Right lobe of liver (tissue), 6 donors: Measurements from ENCODE around the gene ZNF470. TPM values are rescaled to one million over a fixed set of nuclear protein-coding genes. Genes with fewer than 3 reads are reported as not detected.
A peak's percentile ranks its signal among the peaks of the same experiment; 100 is the strongest.

Experiments
- ATAC-seq, 4 donors: fragments of 200-7000 bp; cut with Tn5 transposase; one replicate each; pipeline ENCODE4 v1.9.1; 2020; ENCODE audit warnings: mild to moderate bottlenecking in 4 of 4, moderate library complexity in 4 of 4
- DNase-seq, 3 donors: peaks; one replicate each; pipeline ENCODE4 v3.0.0-alpha.2; 2020
- H3K27ac ChIP-seq, 3 donors: fragments of 200-600 bp; one replicate each; pipeline ENCODE4 v1.8.0; 2022
- H3K27me3 ChIP-seq, 2 donors: fragments of 200-600 bp; one replicate each; pipeline ENCODE4 v1.8.0; 2022
- H3K36me3 ChIP-seq, 4 donors: fragments of 200-600 bp; sonication (generic) in 1 of 4; one replicate each; pipeline versions ENCODE4 v1.5.1 to v1.8.0; 2017 to 2022; ENCODE audit warnings: control low read depth in 1 of 4
- H3K4me1 ChIP-seq, 4 donors: fragments of 200-600 bp; sonication (generic) in 1 of 4; one replicate each; pipeline versions ENCODE4 v1.5.1 to v1.8.0; 2017 to 2022; ENCODE audit warnings: control low read depth in 1 of 4
- H3K4me3 ChIP-seq, 3 donors: fragments of 200-600 bp; one replicate each; pipeline ENCODE4 v1.8.0; 2022
- H3K9me3 ChIP-seq, 4 donors: fragments of 200-600 bp; sonication (generic) in 1 of 4; one replicate each; pipeline versions ENCODE4 v1.5.1 to v1.8.0; 2017 to 2022; ENCODE audit warnings: control low read depth in 1 of 4
- POLR2A ChIP-seq: fragments of 450-650 bp; IDR thresholded peaks from one replicate; pipeline ENCODE4 v1.6.1; 2017; ENCODE audit warnings: antibody characterized with exemption, mild to moderate bottlenecking
- WGBS: methylation state at CpG from one replicate; pipeline ENCODE4 v1.1.6; 2018; ENCODE audit warnings: low coverage, low lambda C conversion rate; ENCODE audit not compliant: insufficient coverage; ENCODE audit errors: missing lambda C conversion rate; 5-methylcytosine and 5-hydroxymethylcytosine counted together
- intact Hi-C, 2 donors: fragments of 100-400 bp; cut with DNase I; formaldehyde crosslinking; loops; one replicate each; pipeline versions ENCODE4 v1.11.2 to v1.14.1; 2022
- long read RNA-seq: library from polyadenylated mRNA; unstranded; transcript quantifications from one replicate; pipeline ENCODE4 v2.0.0, GENCODE V29; 2019
- total RNA-seq, 6 experiments: library from RNA; depleted of rRNA in 2 of 6; stranded (reverse); fragments of >200 nt in 2 of 6; fragmentation: NEBNext Ultra II Directional in 3 of 6; extraction: Animal tissue kit (Norgen Biotek cat#: 25700) in 3 of 6; gene quantifications; one replicate each; pipeline versions ENCODE4 v1.1.0 to v1.2.4, GENCODE V29; 2016 to 2023
- TF ChIP-seq, protein P1 (sequence below), 4 donors: fragments of 200-600 bp in 3 of 4; fragments of 450-650 bp in 1 of 4; IDR thresholded peaks; one replicate each; pipeline versions ENCODE4 v1.5.1 to v1.8.0; 2016 to 2022; ENCODE audit warnings: antibody characterized with exemption in 4 of 4, mild to moderate bottlenecking in 2 of 4
- donor health status: DM: no; HTN: yes; CAD: no.
- donor health status: DM: no; HTN: no; CAD: no.
- donor health status: DM: no; HTN: no; CAD: no.
- donor health status: DM: no; HTN: yes; CAD: no.
- donor health status: DM: no; HTN: yes; CAD: no.

ZNF470 gene
- total RNA-seq, result 1 to 10 TPM; 1.2 to 5.7 (median 2.9) TPM
- long read RNA-seq, result 0 reads

DNA sequence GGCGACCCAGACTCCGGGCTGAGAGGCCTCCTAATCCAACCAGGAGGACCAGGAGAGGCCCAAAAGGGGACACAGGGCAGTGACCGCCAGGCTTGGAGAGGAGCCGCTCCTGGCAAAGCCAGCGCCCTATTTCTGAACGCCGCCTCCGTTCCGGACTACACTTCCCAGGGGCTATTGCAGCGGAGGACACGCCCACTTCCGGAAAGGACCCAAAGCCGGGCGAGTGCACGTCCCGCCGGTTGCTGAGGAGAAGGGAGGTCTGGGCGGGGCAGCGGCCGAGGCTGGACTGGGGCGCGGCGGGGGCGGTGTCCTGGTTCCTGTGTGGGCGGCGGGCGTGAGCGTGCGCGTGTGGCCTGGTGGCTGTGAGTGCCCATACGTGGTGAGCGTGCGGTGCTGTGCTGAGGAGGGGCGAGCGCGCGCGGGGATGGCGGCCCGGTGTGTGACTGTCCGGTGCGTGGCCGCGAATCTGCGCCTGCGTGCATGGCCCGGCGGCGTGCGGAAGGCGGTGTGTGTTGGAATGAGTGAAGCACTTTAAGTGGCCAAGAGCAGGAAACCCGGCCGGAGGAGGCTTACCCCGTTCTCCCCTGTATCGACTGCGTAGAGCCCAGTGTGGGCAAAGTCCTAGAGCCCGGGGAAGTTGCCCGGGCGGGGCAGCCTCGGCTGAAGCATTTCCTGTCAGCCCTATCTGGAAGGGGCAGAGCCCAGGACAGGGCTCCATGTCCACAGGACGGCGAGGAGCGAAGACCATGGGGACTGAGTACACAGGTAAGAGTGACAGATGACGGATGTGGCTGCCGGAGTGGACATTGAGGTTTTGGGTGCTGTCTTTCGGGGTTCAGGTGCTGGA is at the start of gene ZNF470:
ZNF470 (plus strand) TSS at position 195 of the 847 bp plus-strand sequence. CDS start 2,844 bp downstream, outside the sequence.
- peak; percentile 99 for ATAC-seq
- Histone ChIP-seq H3K4me3 (peak within 1 kb of the TSS; percentile 92 to 95 (median 95)), H3K9me3 (peaks cover 0 to 57% (median 8%) of the 10 kb centered on the region in 4 donors), H3K27ac (peak within 1 kb of the TSS; percentile 17 to 59 (median 56)), H3K27me3 (no peaks in the 10 kb centered on the region), H3K4me1 (peaks cover 0 to 8% (median 0%) of the 10 kb centered on the region in 4 donors), H3K36me3 (peaks cover 0 to 24% (median 6%) of the 10 kb centered on the region in 4 donors)
- TF ChIP-seq POLR2A, result peak; percentile 59
- TF ChIP-seq, protein P1, sequence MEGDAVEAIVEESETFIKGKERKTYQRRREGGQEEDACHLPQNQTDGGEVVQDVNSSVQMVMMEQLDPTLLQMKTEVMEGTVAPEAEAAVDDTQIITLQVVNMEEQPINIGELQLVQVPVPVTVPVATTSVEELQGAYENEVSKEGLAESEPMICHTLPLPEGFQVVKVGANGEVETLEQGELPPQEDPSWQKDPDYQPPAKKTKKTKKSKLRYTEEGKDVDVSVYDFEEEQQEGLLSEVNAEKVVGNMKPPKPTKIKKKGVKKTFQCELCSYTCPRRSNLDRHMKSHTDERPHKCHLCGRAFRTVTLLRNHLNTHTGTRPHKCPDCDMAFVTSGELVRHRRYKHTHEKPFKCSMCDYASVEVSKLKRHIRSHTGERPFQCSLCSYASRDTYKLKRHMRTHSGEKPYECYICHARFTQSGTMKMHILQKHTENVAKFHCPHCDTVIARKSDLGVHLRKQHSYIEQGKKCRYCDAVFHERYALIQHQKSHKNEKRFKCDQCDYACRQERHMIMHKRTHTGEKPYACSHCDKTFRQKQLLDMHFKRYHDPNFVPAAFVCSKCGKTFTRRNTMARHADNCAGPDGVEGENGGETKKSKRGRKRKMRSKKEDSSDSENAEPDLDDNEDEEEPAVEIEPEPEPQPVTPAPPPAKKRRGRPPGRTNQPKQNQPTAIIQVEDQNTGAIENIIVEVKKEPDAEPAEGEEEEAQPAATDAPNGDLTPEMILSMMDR (IDR thresholded peaks at IDR 0.05), result no peak
- intact Hi-C loops, result no loop called here
- DNase-seq, result peak; percentile 95 to 98 (median 97)
- WGBS, result 10% methylated on average over 22 of the region's 66 CpGs

DNA sequence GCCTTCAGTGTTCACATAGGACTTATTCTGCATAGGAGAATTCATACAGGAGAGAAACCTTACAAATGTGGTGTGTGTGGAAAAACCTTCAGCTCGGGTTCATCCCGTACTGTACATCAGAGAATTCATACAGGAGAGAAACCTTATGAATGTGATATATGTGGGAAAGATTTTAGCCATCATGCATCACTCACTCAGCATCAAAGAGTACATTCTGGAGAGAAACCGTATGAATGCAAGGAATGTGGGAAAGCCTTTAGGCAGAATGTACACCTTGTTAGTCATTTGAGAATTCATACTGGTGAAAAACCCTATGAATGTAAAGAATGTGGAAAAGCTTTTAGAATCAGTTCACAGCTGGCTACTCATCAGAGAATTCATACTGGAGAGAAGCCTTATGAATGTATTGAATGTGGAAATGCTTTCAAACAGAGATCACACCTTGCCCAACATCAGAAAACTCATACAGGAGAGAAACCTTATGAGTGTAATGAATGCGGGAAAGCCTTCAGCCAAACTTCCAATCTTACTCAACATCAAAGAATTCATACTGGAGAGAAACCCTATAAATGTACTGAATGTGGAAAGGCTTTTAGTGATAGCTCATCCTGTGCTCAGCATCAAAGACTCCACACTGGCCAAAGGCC is 41.9 kb upstream of the ZNF470 start:
- Histone ChIP-seq H3K9me3 (peaks cover 0 to 79% (median 29%) of the 10 kb centered on the region in 4 donors), H3K27me3 (no peaks in the 10 kb centered on the region), H3K36me3 (peaks cover 0 to 10% (median 0%) of the 10 kb centered on the region in 4 donors), H3K4me1 (no peaks in the 10 kb centered on the region), H3K4me3 (no peak overlapping the region), H3K27ac (no peak overlapping the region)
- no peak for TF ChIP-seq POLR2A
- DNase-seq (no peak), ATAC-seq (no peak)
- intact Hi-C loops, result no loop called here
- 91% methylated on average over 4 of the region's 4 CpGs for WGBS

DNA sequence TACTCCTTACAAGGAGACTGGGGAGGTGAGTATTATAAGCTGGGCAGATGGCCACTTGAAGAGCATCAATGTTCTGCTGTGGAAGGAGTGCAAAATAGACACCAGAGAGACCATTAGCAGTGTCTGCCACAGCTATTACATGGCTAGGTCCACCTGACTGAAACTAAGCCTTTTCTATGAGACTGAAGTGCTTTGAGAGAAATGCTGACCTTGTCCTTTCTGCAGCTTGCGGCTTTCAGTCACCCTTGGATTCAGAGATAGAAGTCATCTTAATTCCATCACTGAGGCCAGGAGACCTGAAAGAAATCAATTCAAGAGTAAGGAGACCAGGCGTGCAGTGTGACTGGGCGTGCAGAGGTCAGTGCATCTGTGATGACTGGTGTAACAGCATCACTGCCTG is 29.8 kb upstream of the ZNF470 start:
- Histone ChIP-seq H3K27me3 (no peaks in the 10 kb centered on the region), H3K4me1 (no peaks in the 10 kb centered on the region), H3K9me3 (peaks cover 0 to 28% (median 0%) of the 10 kb centered on the region in 4 donors), H3K4me3 (no peak overlapping the region), H3K36me3 (no peaks in the 10 kb centered on the region), H3K27ac (no peak overlapping the region)
- ATAC-seq, result no peak
- DNase-seq, result no peak
- no peak for TF ChIP-seq POLR2A
- TF ChIP-seq, protein P1 (IDR thresholded peaks at IDR 0.05), result no peak
- intact Hi-C loops, result no loop called here
- WGBS, result 100% methylated on average over 2 of the region's 3 CpGs

DNA sequence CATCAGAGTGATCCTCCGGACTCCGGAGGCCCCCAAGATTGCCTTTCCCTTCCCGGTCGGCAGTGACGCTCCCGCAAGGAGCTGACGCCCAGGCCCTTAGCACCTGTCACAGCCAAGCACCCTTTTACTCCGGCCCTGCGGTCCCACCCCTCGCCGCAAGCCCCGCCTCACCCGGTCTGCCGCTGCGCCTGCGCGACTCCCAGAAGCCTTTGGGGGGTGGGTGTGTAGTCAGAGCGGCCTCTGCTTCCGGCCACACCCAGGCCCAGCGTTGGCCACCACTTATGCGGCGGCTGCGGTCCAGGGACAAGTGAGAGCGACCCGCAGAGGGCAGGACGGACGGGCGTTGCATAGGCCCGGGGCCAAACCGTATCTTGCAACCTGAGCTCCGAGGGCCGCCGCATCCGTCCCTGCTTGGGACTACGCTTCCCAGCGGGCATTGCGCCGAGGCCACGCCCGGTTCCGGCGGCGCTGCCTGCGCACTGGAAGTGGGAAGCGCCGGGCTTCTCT is 29.0 kb upstream of the ZNF470 start:
- Histone ChIP-seq H3K27me3 (no peaks in the 10 kb centered on the region), H3K4me1 (no peaks in the 10 kb centered on the region), H3K27ac (peak overlapping the region; percentile 47 to 80 (median 75)), H3K36me3 (peaks cover 0 to under 1% (median 0%) of the 10 kb centered on the region in 4 donors), H3K9me3 (peaks cover 0 to 21% (median 0%) of the 10 kb centered on the region in 4 donors), H3K4me3 (peak overlapping the region; percentile 42 to 56 (median 45))
- ATAC-seq (peak; percentile 91 to 96 (median 96)), DNase-seq (peak; percentile 82 to 86 (median 86))
- WGBS, result 10% methylated on average over 2 of the region's 46 CpGs
- TF ChIP-seq, protein P1 (IDR thresholded peaks at IDR 0.05), result no peak
- no peak for TF ChIP-seq POLR2A
- intact Hi-C loops, result no loop called here
